CD1c-positive myeloid dendritic cell (primary cell): Measurements from ENCODE around the gene SEC24A.
"Not testable (repeated sequence)": the region's sequence is repeated elsewhere in the genome, so short reads cannot be mapped to it uniquely, and the experiment has no call there.

Experiments used
- DNase-seq: peaks from one replicate; pipeline ENCODE4 v3.0.0-alpha.2; 2016; ENCODE audit errors: extremely low spot score

The SEC24A gene

GRCh38 chr5:134648425-134649162, at the start of gene SEC24A:
TSS of gene SEC24A (plus strand) at chr5:134648785. CDS start at chr5:134649077, 292 bp downstream.
- peak; percentile 94 for DNase-seq

GRCh38 chr5:134599820-134600219, 48.8 kb upstream of the SEC24A start:
- not testable (repeated sequence) for DNase-seq

- DNase-seq = no peak
These were observed 48.0 kb upstream of the SEC24A start for GRCh38 chr5:134600600-134600999.

- no peak for DNase-seq
These were observed 45.5 kb upstream of the SEC24A start for GRCh38 chr5:134603059-134603458.

GRCh38 chr5:134604908-134605307, 43.7 kb upstream of the SEC24A start:
- DNase-seq = no peak

GRCh38 chr5:134606726-134607125, 41.9 kb upstream of the SEC24A start:
- DNase-seq = no peak

GRCh38 chr5:134608555-134608954, 40.0 kb upstream of the SEC24A start:
- no peak for DNase-seq

GRCh38 chr5:134609232-134609851, 39.2 kb upstream of the SEC24A start:
- no peak for DNase-seq

GRCh38 chr5:134610725-134611124, 37.9 kb upstream of the SEC24A start:
- DNase-seq = no peak

GRCh38 chr5:134611515-134611914, 37.1 kb upstream of the SEC24A start:
- no peak for DNase-seq

GRCh38 chr5:134614450-134615085, 34.0 kb upstream of the SEC24A start:
- no peak for DNase-seq

GRCh38 chr5:134620634-134621033, 28.0 kb upstream of the SEC24A start:
- no peak for DNase-seq

GRCh38 chr5:134625559-134625958, 23.0 kb upstream of the SEC24A start:
- no peak for DNase-seq

GRCh38 chr5:134626369-134627014, 22.1 kb upstream of the SEC24A start:
- DNase-seq = no peak

GRCh38 chr5:134634227-134634626, 14.4 kb upstream of the SEC24A start:
- no peak for DNase-seq

- not testable (repeated sequence) for DNase-seq
These were observed 13.2 kb upstream of the SEC24A start for GRCh38 chr5:134635366-134635765.

GRCh38 chr5:134637116-134637721, 11.4 kb upstream of the SEC24A start:
- DNase-seq = no peak

GRCh38 chr5:134638760-134639201, 9.8 kb upstream of the SEC24A start:
- no peak for DNase-seq

- DNase-seq = no peak
These were observed 5.6 kb upstream of the SEC24A start for GRCh38 chr5:134642931-134643530.

GRCh38 chr5:134647750-134648424, 698 bp upstream of the SEC24A start:
- peak; percentile 86 for DNase-seq
